Measurements from ENCODE around the gene C6. TPM values are rescaled to one million over a fixed set of nuclear protein-coding genes. Genes with fewer than 3 reads are reported as not detected.

C6 gene
- total RNA-seq, 2 donors from 2014 or later = 3.5 to 4.6 TPM

DNA sequence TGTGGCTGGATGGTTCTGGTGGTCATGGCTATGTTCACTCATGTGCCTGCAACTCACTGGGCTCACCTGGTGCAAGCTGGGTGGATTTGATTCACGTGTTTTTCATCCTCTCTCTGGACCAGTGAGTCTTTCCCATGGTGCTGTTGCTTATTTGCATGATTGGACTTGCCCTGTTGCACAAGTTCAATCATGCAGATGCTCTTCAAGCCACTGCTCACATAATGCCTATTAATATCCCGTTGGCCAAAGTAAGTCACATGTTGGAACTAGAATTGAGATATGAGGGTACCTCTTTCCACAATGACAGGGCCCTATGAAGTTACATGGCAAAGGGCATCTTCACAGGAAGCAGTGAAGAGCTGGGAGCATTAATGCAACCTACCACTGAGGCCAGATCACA is 115.7 kb downstream of the C6 start:
- Histone ChIP-seq H3K4me3 (no peak overlapping the region), H3K4me1 (replicated peaks) (no peaks in the 10 kb centered on the region), H3K27me3 (replicated peaks; ENCODE audit: insufficient read depth) (no peaks in the 10 kb centered on the region), H3K27ac (no peak overlapping the region), H3K9me3 (no peaks in the 10 kb centered on the region), H3K36me3 (no peaks in the 10 kb centered on the region)
- no peak for TF ChIP-seq POLR2A (IDR thresholded peaks at IDR 0.05)
- TF ChIP-seq, protein P1, sequence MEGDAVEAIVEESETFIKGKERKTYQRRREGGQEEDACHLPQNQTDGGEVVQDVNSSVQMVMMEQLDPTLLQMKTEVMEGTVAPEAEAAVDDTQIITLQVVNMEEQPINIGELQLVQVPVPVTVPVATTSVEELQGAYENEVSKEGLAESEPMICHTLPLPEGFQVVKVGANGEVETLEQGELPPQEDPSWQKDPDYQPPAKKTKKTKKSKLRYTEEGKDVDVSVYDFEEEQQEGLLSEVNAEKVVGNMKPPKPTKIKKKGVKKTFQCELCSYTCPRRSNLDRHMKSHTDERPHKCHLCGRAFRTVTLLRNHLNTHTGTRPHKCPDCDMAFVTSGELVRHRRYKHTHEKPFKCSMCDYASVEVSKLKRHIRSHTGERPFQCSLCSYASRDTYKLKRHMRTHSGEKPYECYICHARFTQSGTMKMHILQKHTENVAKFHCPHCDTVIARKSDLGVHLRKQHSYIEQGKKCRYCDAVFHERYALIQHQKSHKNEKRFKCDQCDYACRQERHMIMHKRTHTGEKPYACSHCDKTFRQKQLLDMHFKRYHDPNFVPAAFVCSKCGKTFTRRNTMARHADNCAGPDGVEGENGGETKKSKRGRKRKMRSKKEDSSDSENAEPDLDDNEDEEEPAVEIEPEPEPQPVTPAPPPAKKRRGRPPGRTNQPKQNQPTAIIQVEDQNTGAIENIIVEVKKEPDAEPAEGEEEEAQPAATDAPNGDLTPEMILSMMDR (IDR thresholded peaks at IDR 0.05) = no peak
- TF ChIP-seq POLR2AphosphoS5 (IDR thresholded peaks at IDR 0.05) = no peak
- intact Hi-C loops (cut with DNase I) = no loop called here
- 25% methylated on average over 2 of the region's 2 CpGs for WGBS
- DNase-seq (ENCODE audit: low spot score) = no peak

DNA sequence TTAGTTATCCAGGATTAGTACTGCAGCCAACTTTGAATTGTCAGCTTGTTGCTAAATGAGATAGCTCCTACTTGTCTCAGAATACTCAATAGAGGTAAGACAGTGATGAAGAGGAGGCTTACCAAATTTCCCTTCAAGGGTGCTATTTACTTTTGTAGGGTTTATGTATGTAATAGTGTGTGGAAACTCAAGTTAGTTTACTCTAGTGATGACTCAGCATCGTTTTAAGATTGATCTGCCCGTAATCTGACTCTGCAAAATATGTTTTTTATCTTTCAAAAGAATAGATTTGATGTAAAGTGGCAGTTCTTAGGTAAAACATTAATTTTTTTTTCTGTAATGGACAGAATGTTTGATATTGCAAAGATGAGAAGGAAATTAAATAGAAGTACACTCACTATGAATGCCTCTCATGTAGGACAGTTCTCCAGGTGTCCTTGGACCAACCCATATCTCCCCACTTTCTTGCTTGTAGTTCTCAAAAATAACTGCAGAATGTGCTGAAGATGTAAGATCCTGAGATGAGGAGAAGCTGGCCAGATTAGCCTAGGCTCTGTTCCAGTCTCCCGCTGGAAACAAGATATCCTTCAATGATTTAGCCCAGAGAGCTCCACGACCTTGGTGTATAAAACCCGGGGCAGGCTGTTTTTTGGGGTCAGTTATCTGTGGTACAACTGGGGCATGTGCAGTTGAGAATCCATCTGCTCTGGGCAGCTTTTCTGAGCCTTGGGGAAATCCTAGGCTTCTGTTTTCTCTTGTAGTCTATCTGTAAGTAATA is 117.8 kb downstream of the C6 start:
- Histone ChIP-seq H3K4me3 (no peak overlapping the region), H3K27ac (no peak overlapping the region), H3K4me1 (replicated peaks) (no peaks in the 10 kb centered on the region), H3K36me3 (no peaks in the 10 kb centered on the region), H3K27me3 (replicated peaks; ENCODE audit: insufficient read depth) (no peaks in the 10 kb centered on the region), H3K9me3 (no peaks in the 10 kb centered on the region)
- TF ChIP-seq, protein P1 (IDR thresholded peaks at IDR 0.05) = no peak
- TF ChIP-seq POLR2A (IDR thresholded peaks at IDR 0.05) (no peak), POLR2AphosphoS5 (IDR thresholded peaks at IDR 0.05) (no peak)
- DNase-seq (ENCODE audit: low spot score) = no peak
- intact Hi-C loops (cut with DNase I) = no loop called here
- 67% methylated on average over 5 of the region's 5 CpGs for WGBS

DNA sequence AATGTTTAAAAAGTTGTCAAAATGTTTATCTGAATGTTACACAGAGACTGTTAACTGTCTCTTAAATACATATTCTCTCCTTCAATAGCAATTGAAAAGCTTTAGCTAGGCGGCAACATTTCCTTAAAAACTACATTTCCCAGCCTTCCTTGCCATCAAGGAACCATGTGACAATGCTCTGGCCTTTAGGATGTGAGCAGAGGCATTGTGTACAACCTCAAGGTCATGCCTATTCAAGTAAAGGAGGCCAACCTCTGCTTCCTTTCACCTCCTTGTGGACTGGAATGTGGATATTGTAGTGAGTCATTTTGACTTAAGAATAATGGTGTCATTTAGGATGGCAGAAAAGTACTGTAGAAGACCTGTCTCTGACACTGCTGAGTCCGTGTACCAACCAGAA is 118.5 kb downstream of the C6 start:
- Histone ChIP-seq H3K36me3 (no peaks in the 10 kb centered on the region), H3K27ac (no peak overlapping the region), H3K4me3 (no peak overlapping the region), H3K9me3 (no peaks in the 10 kb centered on the region), H3K4me1 (replicated peaks) (no peaks in the 10 kb centered on the region), H3K27me3 (replicated peaks; ENCODE audit: insufficient read depth) (no peaks in the 10 kb centered on the region)
- intact Hi-C loops (cut with DNase I) = no loop called here
- WGBS = 84% methylated on average over 2 of the region's 2 CpGs
- no peak for DNase-seq (ENCODE audit: low spot score)
- TF ChIP-seq POLR2AphosphoS5 (IDR thresholded peaks at IDR 0.05) (no peak), POLR2A (IDR thresholded peaks at IDR 0.05) (no peak)
- TF ChIP-seq, protein P1 (IDR thresholded peaks at IDR 0.05) = no peak

DNA sequence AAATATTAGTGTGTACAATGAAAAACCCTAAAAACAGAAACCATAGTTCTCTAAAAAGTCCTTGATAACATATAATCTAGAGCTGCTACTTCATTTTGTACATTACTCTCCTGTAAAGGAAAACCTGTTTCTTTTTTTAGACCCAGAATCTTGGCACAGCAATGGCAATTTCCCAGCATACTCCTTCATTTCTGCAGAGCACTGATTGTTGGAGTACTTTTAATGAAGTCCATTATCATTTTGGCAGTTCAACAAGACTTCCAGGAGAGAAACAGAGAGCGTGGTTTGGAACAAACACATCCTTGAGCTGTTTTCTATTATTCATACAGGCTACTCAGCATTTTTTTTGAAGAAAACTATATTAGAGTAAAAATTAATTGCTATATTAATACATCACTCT is 119.5 kb downstream of the C6 start:
- Histone ChIP-seq H3K27ac (no peak overlapping the region), H3K4me1 (replicated peaks) (no peaks in the 10 kb centered on the region), H3K4me3 (no peak overlapping the region), H3K9me3 (no peaks in the 10 kb centered on the region), H3K36me3 (no peaks in the 10 kb centered on the region), H3K27me3 (replicated peaks; ENCODE audit: insufficient read depth) (no peaks in the 10 kb centered on the region)
- 75% methylated on average over 1 of the region's 1 CpG for WGBS
- TF ChIP-seq POLR2AphosphoS5 (IDR thresholded peaks at IDR 0.05) (no peak), POLR2A (IDR thresholded peaks at IDR 0.05) (no peak)
- TF ChIP-seq, protein P1 (IDR thresholded peaks at IDR 0.05) = no peak
- DNase-seq (ENCODE audit: low spot score) = no peak
- intact Hi-C loops (cut with DNase I) = no loop called here

Other genes starting within 250 kb of the C6 start
- 1 to 10 TPM in 1 of 2 donors, not detected in 1; 7.3 TPM for gene MROH2B, start 142.2 kb downstream of the C6 start, total RNA-seq